ENCODE data around the gene MFSD12.
A peak's percentile ranks its signal among the peaks of the same experiment; 100 is the strongest.

MFSD12 gene

GRCh38 chr19:3499738-3500428 is 57.5 kb downstream of the MFSD12 start:
- Histone ChIP-seq H3K36me3 (ENCODE audit: control insufficient read depth in 2 of 2, insufficient read depth in 2 of 2, low read length in 2 of 2) (peaks cover 2 to 11% of the 10 kb centered on the region in 2 donors), H3K27me3 (ENCODE audit: control insufficient read depth in 2 of 2, insufficient read depth in 2 of 2, low read length in 2 of 2) (no peaks in the 10 kb centered on the region), H3K27ac (ENCODE audit: low read depth in 2 of 2, low read length in 2 of 2) (peak overlapping the region; percentile 90 to 91), H3K4me3 (ENCODE audit: low read length in 2 of 2) (peak overlapping the region; percentile 91 to 97), H3K4me1 (ENCODE audit: control insufficient read depth in 2 of 2, insufficient read depth in 2 of 2, low read length in 2 of 2) (peaks cover 5 to 13% of the 10 kb centered on the region in 2 donors), H3K9me3 (ENCODE audit: control insufficient read depth in 2 of 2, low read length in 2 of 2) (no peaks in the 10 kb centered on the region), H3K9ac (ENCODE audit: low read depth in 1 of 2, low read length in 2 of 2) (peak overlapping the region; percentile 74 to 87)

DNA sequence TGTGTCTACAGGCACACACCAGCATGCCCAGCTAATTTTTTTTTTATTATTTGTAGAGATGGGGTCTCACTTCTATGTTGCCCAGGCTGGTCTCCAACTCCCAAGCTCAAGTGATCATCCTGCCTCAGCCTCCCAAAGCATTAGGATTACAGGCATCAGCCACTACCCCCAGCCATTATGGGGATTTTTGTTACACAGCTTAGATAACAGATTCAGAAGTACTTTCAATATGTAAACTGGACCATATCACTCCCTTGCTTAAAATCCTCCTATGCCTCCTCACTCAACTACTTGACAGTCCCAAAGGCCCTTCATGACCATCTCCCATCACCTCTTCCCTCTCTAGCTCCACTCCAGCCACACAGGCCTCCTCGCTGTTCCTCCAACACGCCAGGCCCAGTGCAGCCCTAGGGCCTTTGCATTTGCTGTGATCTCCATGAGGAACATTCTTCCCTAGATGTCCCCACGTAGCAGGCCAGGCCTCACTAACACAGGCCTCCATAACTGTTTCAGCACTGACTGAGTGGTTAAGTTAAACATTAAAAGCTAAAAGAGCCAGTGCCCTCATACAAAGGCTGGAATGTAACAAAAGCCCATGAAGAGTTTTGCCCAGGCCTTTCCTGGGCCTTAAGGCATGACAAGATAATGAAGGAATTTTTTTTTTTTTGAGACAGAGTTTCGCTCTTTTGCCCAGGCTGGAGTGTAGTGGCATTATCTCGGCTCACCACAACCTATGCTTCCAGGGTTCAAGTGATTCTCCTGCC is 59.4 kb downstream of the MFSD12 start:
- H3K36me3 ChIP-seq (ENCODE audit: control insufficient read depth in 2 of 2, insufficient read depth in 2 of 2, low read length in 2 of 2): peaks cover 5 to 21% of the 10 kb centered on the region in 2 donors
- no peak overlapping the region for H3K27ac ChIP-seq (ENCODE audit: low read depth in 2 of 2, low read length in 2 of 2)
- H3K9me3 ChIP-seq (ENCODE audit: control insufficient read depth in 2 of 2, low read length in 2 of 2): no peaks in the 10 kb centered on the region

DNA sequence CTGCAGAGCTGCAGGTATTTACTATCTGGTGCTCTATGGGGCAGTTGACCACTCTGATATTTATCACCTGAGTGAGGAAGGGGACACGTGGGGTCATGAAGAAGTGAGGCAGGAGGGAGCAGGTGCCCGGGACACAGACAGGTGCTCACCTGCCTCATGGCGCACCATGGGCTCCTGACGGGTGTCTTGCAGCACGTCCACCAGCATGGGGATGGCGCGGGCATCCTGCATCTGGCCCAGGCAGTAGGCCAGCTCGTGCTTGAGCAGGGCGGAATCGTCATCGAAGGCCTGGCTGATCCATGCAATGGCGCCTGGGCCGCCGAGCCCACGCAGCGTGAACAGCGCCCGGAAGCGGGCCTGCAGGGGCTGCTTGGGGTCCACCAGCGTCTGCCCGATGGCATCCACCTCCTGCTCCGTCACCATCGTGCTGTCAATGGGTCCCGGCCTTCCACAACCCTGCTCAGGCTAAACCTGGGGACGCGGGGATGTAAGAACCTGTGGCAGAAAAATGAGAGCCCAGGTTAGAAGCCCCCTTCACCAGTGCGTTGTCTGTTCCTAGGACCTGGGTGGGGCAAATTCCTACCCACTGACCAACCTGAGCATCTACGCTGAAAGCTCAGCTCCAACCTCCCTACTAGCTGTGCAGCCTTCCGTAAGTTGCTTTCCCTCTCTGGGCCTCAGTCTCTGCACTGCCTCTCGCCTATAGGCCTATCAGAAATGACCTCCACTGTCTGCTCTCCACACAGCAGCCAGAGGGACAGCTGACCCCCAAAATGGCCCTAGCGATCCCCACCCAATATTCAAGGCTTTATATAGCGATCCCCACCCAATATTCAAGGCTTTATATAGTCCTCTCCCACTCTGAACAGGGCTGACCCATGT is 60.8 kb downstream of the MFSD12 start:
- peaks cover 5 to 13% of the 10 kb centered on the region in 2 donors for H3K4me1 ChIP-seq (ENCODE audit: control insufficient read depth in 2 of 2, insufficient read depth in 2 of 2, low read length in 2 of 2)
- H3K36me3 ChIP-seq (ENCODE audit: control insufficient read depth in 2 of 2, insufficient read depth in 2 of 2, low read length in 2 of 2): peaks cover 8 to 29% of the 10 kb centered on the region in 2 donors

More for the DNA sequence above, 59.4 kb downstream of the MFSD12 start:
- peaks cover 5 to 13% of the 10 kb centered on the region in 2 donors for H3K4me1 ChIP-seq (ENCODE audit: control insufficient read depth in 2 of 2, insufficient read depth in 2 of 2, low read length in 2 of 2)
- H3K9ac ChIP-seq (ENCODE audit: low read depth in 1 of 2, low read length in 2 of 2): no peak overlapping the region
- no peaks in the 10 kb centered on the region for H3K27me3 ChIP-seq (ENCODE audit: control insufficient read depth in 2 of 2, insufficient read depth in 2 of 2, low read length in 2 of 2)
- H3K4me3 ChIP-seq (ENCODE audit: low read length in 2 of 2): no peak overlapping the region

GRCh38 chr19:3494559-3494958 is 62.8 kb downstream of the MFSD12 start:
- no peak overlapping the region for H3K9ac ChIP-seq (ENCODE audit: low read depth in 1 of 2, low read length in 2 of 2)
- H3K4me1 ChIP-seq (ENCODE audit: control insufficient read depth in 2 of 2, insufficient read depth in 2 of 2, low read length in 2 of 2): peaks cover 0 to 4% of the 10 kb centered on the region in 2 donors
- no peaks in the 10 kb centered on the region for H3K9me3 ChIP-seq (ENCODE audit: control insufficient read depth in 2 of 2, low read length in 2 of 2)
- no peak overlapping the region for H3K27ac ChIP-seq (ENCODE audit: low read depth in 2 of 2, low read length in 2 of 2)
- H3K4me3 ChIP-seq (ENCODE audit: low read length in 2 of 2): no peak overlapping the region
- H3K36me3 ChIP-seq (ENCODE audit: control insufficient read depth in 2 of 2, insufficient read depth in 2 of 2, low read length in 2 of 2): peaks cover 15 to 29% of the 10 kb centered on the region in 2 donors
- H3K27me3 ChIP-seq (ENCODE audit: control insufficient read depth in 2 of 2, insufficient read depth in 2 of 2, low read length in 2 of 2): no peaks in the 10 kb centered on the region

More for the DNA sequence above, 60.8 kb downstream of the MFSD12 start:
- no peak overlapping the region for H3K27ac ChIP-seq (ENCODE audit: low read depth in 2 of 2, low read length in 2 of 2)
- no peak overlapping the region for H3K9ac ChIP-seq (ENCODE audit: low read depth in 1 of 2, low read length in 2 of 2)
- H3K9me3 ChIP-seq (ENCODE audit: control insufficient read depth in 2 of 2, low read length in 2 of 2): no peaks in the 10 kb centered on the region
- H3K4me3 ChIP-seq (ENCODE audit: low read length in 2 of 2): no peak overlapping the region
- H3K27me3 ChIP-seq (ENCODE audit: control insufficient read depth in 2 of 2, insufficient read depth in 2 of 2, low read length in 2 of 2): no peaks in the 10 kb centered on the region

All from mucosa of rectum (tissue), 2 donors.